IMR-90 (cell line): Measurements from ENCODE around the gene PCDHGA12. TPM values are rescaled to one million over a fixed set of nuclear protein-coding genes. Genes with fewer than 3 reads are reported as not detected.

Experiments
- ATAC-seq: fragments of 200-7000 bp; cut with Tn5 transposase; 2 replicates; pipeline ENCODE4 v1.9.1; 2020; ENCODE audit warnings: low read depth, mild to moderate bottlenecking, moderate library complexity
- BruUV-seq: library from RNA; stranded (reverse); fragments of 400-500 nt; replicated peaks from 2 replicates; lab custom pipeline; 2021; lab: Mats Ljungman, UMichigan
- CTCF ChIA-PET: fragments of 300-600 bp; formaldehyde crosslinking; extraction: SDS; loops from one replicate; lab custom pipeline; 2021; ENCODE audit warnings: antibody characterized with exemption; lab: Yijun Ruan, JAX
- POLR2A ChIA-PET: fragments of 300-600 bp; sonication (Branson Sonifier 250); formaldehyde crosslinking; loops from one replicate; lab custom pipeline; 2022; ENCODE audit warnings: antibody characterized with exemption; ENCODE audit not compliant: unreplicated experiment; lab: Charles Lee
- DNase-seq: peaks from one replicate; pipeline ENCODE4 v3.0.0; 2013
- H2AFZ ChIP-seq: replicated peaks from 2 replicates; pipeline ENCODE3; 2013; ENCODE audit warnings: low read length, mild to moderate bottlenecking; ENCODE audit not compliant: poor library complexity
- H2AK5ac ChIP-seq: 2 replicates; pipeline ENCODE4 v1.6.1; 2013; ENCODE audit warnings: low read depth, low read length, inconsistent platforms
- H2AK9ac ChIP-seq: replicated peaks from 2 replicates; pipeline ENCODE3; 2013; ENCODE audit warnings: mild to moderate bottlenecking, low read depth, low read length, moderate library complexity; ENCODE audit not compliant: poor library complexity
- H2BK120ac ChIP-seq: 2 replicates; pipeline ENCODE4 v1.6.1; 2013; ENCODE audit warnings: low read depth, low read length, inconsistent platforms
- H2BK15ac ChIP-seq: 3 replicates; pipeline ENCODE4 v1.6.1; 2013; ENCODE audit warnings: low read depth, low read length, inconsistent platforms
- H2BK20ac ChIP-seq: 2 replicates; pipeline ENCODE4 v1.6.1; 2013; ENCODE audit warnings: low read depth, mild to moderate bottlenecking, inconsistent platforms, low read length, moderate library complexity
- H2BK5ac ChIP-seq: 2 replicates; pipeline ENCODE4 v1.6.1; 2013; ENCODE audit warnings: mild to moderate bottlenecking, low read depth, low read length, inconsistent platforms; ENCODE audit not compliant: poor library complexity, severe bottlenecking
- H3K14ac ChIP-seq: replicated peaks from 2 replicates; pipeline ENCODE4 v1.6.1; 2013; ENCODE audit warnings: low read depth, low read length, inconsistent platforms
- H3K18ac ChIP-seq: 2 replicates; pipeline ENCODE4 v1.6.1; 2013; ENCODE audit warnings: low read depth, low read length, control low read depth
- H3K23ac ChIP-seq: 2 replicates; pipeline ENCODE4 v1.6.1; 2013; ENCODE audit warnings: low read depth, low read length, inconsistent platforms
- H3K27ac ChIP-seq: 2 replicates; pipeline ENCODE4 v1.5.1; 2013; ENCODE audit warnings: mild to moderate bottlenecking, control low read depth, low read length; ENCODE audit not compliant: insufficient read depth
- H3K27me3 ChIP-seq: 2 replicates; pipeline ENCODE4 v1.6.1; 2013; ENCODE audit warnings: low read length; ENCODE audit not compliant: control insufficient read depth, insufficient read depth
- H3K36me3 ChIP-seq: 2 replicates; pipeline ENCODE4 v1.6.1; 2013; ENCODE audit warnings: low read length, mixed read lengths; ENCODE audit not compliant: control insufficient read depth, insufficient read depth
- H3K4ac ChIP-seq: 2 replicates; pipeline ENCODE4 v1.6.1; 2013; ENCODE audit warnings: low read depth, low read length, inconsistent platforms
- H3K4me1 ChIP-seq: 2 replicates; pipeline ENCODE4 v1.6.1; 2013; ENCODE audit warnings: low read length, mixed read lengths; ENCODE audit not compliant: control insufficient read depth, insufficient read depth
- H3K4me2 ChIP-seq: 2 replicates; pipeline ENCODE4 v1.6.1; 2013; ENCODE audit warnings: low read depth, mild to moderate bottlenecking, control low read depth, low read length, moderate library complexity
- H3K4me3 ChIP-seq: 2 replicates; pipeline ENCODE4 v1.5.1; 2013; ENCODE audit warnings: low read depth, mild to moderate bottlenecking, control low read depth, low read length, moderate library complexity; ENCODE audit not compliant: insufficient read depth
- H3K56ac ChIP-seq: 2 replicates; pipeline ENCODE4 v1.6.1; 2013; ENCODE audit warnings: low read length, inconsistent platforms; ENCODE audit not compliant: insufficient read depth; ENCODE audit errors: extremely low read depth
- H3K79me1 ChIP-seq, 2 experiments: 2 replicates each; pipeline ENCODE4 v1.6.1; 2013; ENCODE audit warnings: low read length in 2 of 2, inconsistent platforms in 1 of 2, low read depth in 1 of 2
- H3K9ac ChIP-seq: 2 replicates; pipeline ENCODE4 v1.6.1; 2013; ENCODE audit warnings: low read depth, low read length, control low read depth
- H3K9me1 ChIP-seq: 2 replicates; pipeline ENCODE4 v1.6.1; 2013; ENCODE audit warnings: low read length, inconsistent platforms; ENCODE audit not compliant: insufficient read depth
- H3K9me3 ChIP-seq: 2 replicates; pipeline ENCODE4 v1.6.1; 2013; ENCODE audit warnings: low read length; ENCODE audit not compliant: control insufficient read depth, insufficient read depth
- H4K20me1 ChIP-seq: 2 replicates; pipeline ENCODE4 v1.6.1; 2013; ENCODE audit warnings: low read length, inconsistent platforms; ENCODE audit not compliant: insufficient read depth
- H4K5ac ChIP-seq: 2 replicates; pipeline ENCODE4 v1.6.1; 2013; ENCODE audit warnings: mild to moderate bottlenecking, low read depth, low read length, control low read depth
- H4K8ac ChIP-seq, 2 experiments: 2 replicates each; pipeline ENCODE4 v1.6.1; 2013; ENCODE audit warnings: low read depth in 2 of 2, low read length in 2 of 2, control low read depth in 1 of 2, inconsistent platforms in 1 of 2
- H4K91ac ChIP-seq: 2 replicates; pipeline ENCODE4 v1.6.1; 2013; ENCODE audit warnings: low read depth, low read length, inconsistent platforms; ENCODE audit not compliant: insufficient read depth
- CHD1 ChIP-seq: IDR thresholded peaks from 2 replicates; pipeline ENCODE4 v1.6.1; 2012; ENCODE audit warnings: low read depth, low read length, improper control_type of control experiment
- CTCF ChIP-seq: conservative IDR thresholded peaks from 2 replicates; pipeline ENCODE4 v1.5.1; 2012; ENCODE audit warnings: mild to moderate bottlenecking, low read depth, low read length, improper control_type of control experiment
- FOS ChIP-seq: fragments of 150-350 bp; IDR thresholded peaks from 2 replicates; pipeline ENCODE4 v1.6.1; 2016; ENCODE audit warnings: low read depth, low read length
- MAFK ChIP-seq: IDR thresholded peaks from 2 replicates; pipeline ENCODE4 v1.6.1; 2012; ENCODE audit warnings: low read depth, low read length, improper control_type of control experiment
- MAZ ChIP-seq: IDR thresholded peaks from 2 replicates; pipeline ENCODE4 v1.6.1; 2012; ENCODE audit warnings: low read depth, mild to moderate bottlenecking, low read length, improper control_type of control experiment, moderate library complexity, borderline replicate concordance
- MXI1 ChIP-seq: IDR thresholded peaks from 2 replicates; pipeline ENCODE4 v1.6.1; 2012; ENCODE audit warnings: low read depth, mild to moderate bottlenecking, low read length, moderate library complexity, borderline replicate concordance
- NFE2L2 ChIP-seq: fragments of 150-350 bp; IDR thresholded peaks from 2 replicates; pipeline ENCODE4 v1.6.1; 2016; ENCODE audit warnings: low read depth, mild to moderate bottlenecking, low read length
- POLR2A ChIP-seq: IDR thresholded peaks from 2 replicates; pipeline ENCODE4 v1.6.1; 2012; ENCODE audit warnings: mild to moderate bottlenecking, low read depth, low read length
- RAD21 ChIP-seq: IDR thresholded peaks from 2 replicates; pipeline ENCODE4 v1.6.1; 2012; ENCODE audit warnings: low read length, improper control_type of control experiment
- RCOR1 ChIP-seq: IDR thresholded peaks from 2 replicates; pipeline ENCODE4 v1.6.1; 2012; ENCODE audit warnings: mild to moderate bottlenecking, low read length, improper control_type of control experiment; ENCODE audit not compliant: insufficient replicate concordance
- RFX5 ChIP-seq: IDR thresholded peaks from 2 replicates; pipeline ENCODE4 v1.8.0; 2012; ENCODE audit warnings: low read depth, mild to moderate bottlenecking, low read length, moderate library complexity
- SMC3 ChIP-seq: fragments of 150-350 bp; IDR thresholded peaks from 2 replicates; pipeline ENCODE4 v1.6.1; 2016; ENCODE audit warnings: low read depth, mild to moderate bottlenecking, antibody characterized with exemption, low read length, moderate library complexity
- WGBS, 2 experiments: methylation state at CpG; one replicate each; pipeline versions ENCODE4 v1.1.5 to v1.1.7; 2013; ENCODE audit warnings: missing lambda C conversion rate in 2 of 2; ENCODE audit not compliant: insufficient read length in 1 of 2; ENCODE audit errors: extremely low coverage in 2 of 2; 5-methylcytosine and 5-hydroxymethylcytosine counted together
- dilution Hi-C: fragments of 300-500 bp; cut with HindIII; formaldehyde crosslinking; loops from one replicate; pipeline ENCODE4 v1.14.3; 2018; ENCODE audit warnings: low sequenced_read_pairs; ENCODE audit not compliant: unreplicated experiment
- in situ Hi-C: fragments of 300-500 bp; cut with MboI; formaldehyde crosslinking; loops from 3 replicates; pipeline ENCODE4 v1.14.3; 2019; ENCODE audit warnings: low sequenced_read_pairs, inconsistent platforms, mixed read lengths
- intact Hi-C: fragments of 100-400 bp; cut with micrococcal nuclease; formaldehyde crosslinking; loops from 2 replicates; pipeline ENCODE4 v1.10.0; 2022
- polyA plus RNA-seq, 3 experiments: library from polyadenylated mRNA; depleted of rRNA; stranded (reverse); fragments of >200 nt; gene quantifications; 2 replicates each; pipeline ENCODE4 v1.2.3, GENCODE V29; 2012; ENCODE audit warnings: low replicate concordance in 1 of 3
- total RNA-seq: library from RNA; depleted of rRNA; stranded (reverse); fragments of >200 nt; gene quantifications from 2 replicates; pipeline ENCODE4 v1.2.3, GENCODE V29; 2012
- TF ChIP-seq, protein P1 (sequence below): fragments of 150-350 bp; IDR thresholded peaks from 2 replicates; pipeline ENCODE4 v1.6.1; 2016; ENCODE audit warnings: low read depth, mild to moderate bottlenecking, low read length, moderate library complexity, borderline replicate concordance
- TF ChIP-seq, protein P2 (sequence below): fragments of 150-350 bp; IDR thresholded peaks from 2 replicates; pipeline ENCODE4 v1.6.1; 2017; ENCODE audit warnings: mild to moderate bottlenecking, antibody characterized with exemption, low read length, low read depth

PCDHGA12 gene
- total and polyA plus RNA-seq, 2 of the 4 experiments (the other 2 are of a cell fraction), result 7.9 to 8.8 TPM

GRCh38 chr5:141475625-141476131 lies 45.4 kb downstream of the PCDHGA12 start, which contains the start of gene PCDHGC3:
TSS of gene PCDHGC3 (plus strand) at chr5:141475966. CDS start at chr5:141476117, 151 bp downstream.
- H3K9me1 ChIP-seq, result peaks cover 6% of the 10 kb centered on the region; the same call in 1 of the 2 replicates
- peak within 1 kb of the TSS; percentile 54 for H3K4me3 ChIP-seq
- H3K56ac ChIP-seq, result peak within 1 kb of the TSS; percentile 56
- no peaks in the 10 kb centered on the region for H3K27me3 ChIP-seq
- peaks cover 35% of the 10 kb centered on the region for H4K20me1 ChIP-seq
- dilution Hi-C loops, result no loop called here
- H3K9ac ChIP-seq, result peak within 1 kb of the TSS; percentile 67
- H3K23ac ChIP-seq, result peak within 1 kb of the TSS; percentile 83
- peaks cover 26 to 41% of the 10 kb centered on the region in 2 experiments for H3K79me1 ChIP-seq
- peak within 1 kb of the TSS; percentile 52; the same call in 1 of the 2 replicates for H2AK5ac ChIP-seq
- ChIA-PET CTCF (interaction anchor here (1.1 to 3.1 kb wide), 8 partner anchors 40 to 92 kb away, joined by 3 to 19 read pairs (median 6); no protein-coding TSS in a partner anchor), POLR2A (no interaction called here)
- no TSS peak for BruUV-seq
- intact Hi-C loops, result loop anchor here (1.0 to 5.0 kb wide), 5 partner anchors 34 to 82 kb away; partner anchors contain the start of genes PCDHGA12 and PCDHGB7
- 0% methylated on average over 15 of the region's 28 CpGs; no CpG with 5 or more reads in 1 of the 2 experiments for WGBS, 2 experiments
- H4K5ac ChIP-seq, result peak within 1 kb of the TSS; percentile 1; the same call in 1 of the 2 replicates
- H3K4me1 ChIP-seq, result peaks cover 17% of the 10 kb centered on the region
- H2AFZ ChIP-seq, result peak within 1 kb of the TSS; percentile 86
- peak within 1 kb of the TSS; percentile 20; the same call in 1 of the 2 replicates for H3K18ac ChIP-seq
- H3K4ac ChIP-seq, result peak within 1 kb of the TSS; percentile 78
- peak within 1 kb of the TSS; percentile 70 for H3K4me2 ChIP-seq
- H4K8ac ChIP-seq, result peak within 1 kb of the TSS; percentile 48 to 54; a peak in 3 of 4 replicates
- peak; percentile 95 for DNase-seq
- ATAC-seq, result peak; percentile 97
- H3K36me3 ChIP-seq, result no peaks in the 10 kb centered on the region
- H2BK15ac ChIP-seq, result peak within 1 kb of the TSS; percentile 40; the same call in 1 of the 3 replicates
- no peak within 1 kb of the TSS for H2BK20ac ChIP-seq
- in situ Hi-C loops, result loop anchor here (5.0 kb wide), 1 partner anchor 47 kb away; no protein-coding TSS in a partner anchor
- no peak within 1 kb of the TSS for H4K91ac ChIP-seq
- H2AK9ac ChIP-seq, result peak within 1 kb of the TSS; percentile 69
- H3K14ac ChIP-seq, result peak within 1 kb of the TSS; percentile 75
- H2BK120ac ChIP-seq, result peak within 1 kb of the TSS; percentile 46
- H3K27ac ChIP-seq, result peak within 1 kb of the TSS; percentile 66
- H3K9me3 ChIP-seq, result no peaks in the 10 kb centered on the region
- H2BK5ac ChIP-seq, result peak within 1 kb of the TSS; percentile 41
- TF ChIP-seq RFX5 (no peak), RAD21 (peak; percentile 61), MAFK (no peak), NFE2L2 (no peak), POLR2A (peak; percentile 57; the same call in 1 of the 2 replicates), RCOR1 (no peak), MXI1 (no peak; the same call in 1 of the 2 replicates), SMC3 (peak; percentile 39), CTCF (peak; percentile 58), FOS (no peak), MAZ (peak; percentile 57; the same call in 1 of the 2 replicates), CHD1 (no peak)
- TF ChIP-seq, protein P1, sequence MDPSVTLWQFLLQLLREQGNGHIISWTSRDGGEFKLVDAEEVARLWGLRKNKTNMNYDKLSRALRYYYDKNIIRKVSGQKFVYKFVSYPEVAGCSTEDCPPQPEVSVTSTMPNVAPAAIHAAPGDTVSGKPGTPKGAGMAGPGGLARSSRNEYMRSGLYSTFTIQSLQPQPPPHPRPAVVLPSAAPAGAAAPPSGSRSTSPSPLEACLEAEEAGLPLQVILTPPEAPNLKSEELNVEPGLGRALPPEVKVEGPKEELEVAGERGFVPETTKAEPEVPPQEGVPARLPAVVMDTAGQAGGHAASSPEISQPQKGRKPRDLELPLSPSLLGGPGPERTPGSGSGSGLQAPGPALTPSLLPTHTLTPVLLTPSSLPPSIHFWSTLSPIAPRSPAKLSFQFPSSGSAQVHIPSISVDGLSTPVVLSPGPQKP, result no peak
- TF ChIP-seq, protein P2, sequence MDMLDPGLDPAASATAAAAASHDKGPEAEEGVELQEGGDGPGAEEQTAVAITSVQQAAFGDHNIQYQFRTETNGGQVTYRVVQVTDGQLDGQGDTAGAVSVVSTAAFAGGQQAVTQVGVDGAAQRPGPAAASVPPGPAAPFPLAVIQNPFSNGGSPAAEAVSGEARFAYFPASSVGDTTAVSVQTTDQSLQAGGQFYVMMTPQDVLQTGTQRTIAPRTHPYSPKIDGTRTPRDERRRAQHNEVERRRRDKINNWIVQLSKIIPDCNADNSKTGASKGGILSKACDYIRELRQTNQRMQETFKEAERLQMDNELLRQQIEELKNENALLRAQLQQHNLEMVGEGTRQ, result peak; percentile 53; the same call in 1 of the 2 replicates
